ENCODE results near the gene ACP7. TPM values are rescaled to one million over a fixed set of nuclear protein-coding genes. Genes with fewer than 3 reads are reported as not detected.

ACP7 gene
- total and polyA plus RNA-seq, 2 experiments from 2014 or later, result 0.27 to 0.45 TPM

DNA sequence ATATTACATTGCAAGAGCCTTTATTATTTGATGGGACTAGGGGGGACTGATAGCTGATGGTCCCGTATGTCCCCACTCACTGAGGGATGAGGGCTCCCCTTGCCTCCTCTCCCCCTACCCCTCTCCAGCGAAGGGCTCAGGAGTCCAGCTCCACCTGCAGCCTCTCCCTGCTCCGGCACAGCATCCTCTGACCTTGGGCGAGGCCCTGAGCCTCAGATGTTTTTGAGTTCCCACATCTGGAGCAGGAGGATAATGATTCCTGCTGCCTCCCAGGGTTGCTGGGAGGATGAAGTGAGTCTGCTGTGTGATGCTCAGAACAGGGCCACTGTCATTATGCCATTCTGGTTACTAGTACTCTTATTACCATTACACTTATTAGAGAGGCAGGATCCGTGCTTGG lies 56.4 kb downstream of the ACP7 start (continued):
- TF ChIP-seq ZNF462 (CRISPR knock-in tag; IDR thresholded peaks at IDR 0.05) (no peak), ZNF331 (CRISPR knock-in tag; IDR thresholded peaks at IDR 0.05; ENCODE audit: low read depth) (no peak), ZNF114 (CRISPR knock-in tag; IDR thresholded peaks at IDR 0.05) (no peak), JUNB (IDR thresholded peaks at IDR 0.05; ENCODE audit: unreplicated experiment) (no peak)
- TF ChIP-seq, protein P1, sequence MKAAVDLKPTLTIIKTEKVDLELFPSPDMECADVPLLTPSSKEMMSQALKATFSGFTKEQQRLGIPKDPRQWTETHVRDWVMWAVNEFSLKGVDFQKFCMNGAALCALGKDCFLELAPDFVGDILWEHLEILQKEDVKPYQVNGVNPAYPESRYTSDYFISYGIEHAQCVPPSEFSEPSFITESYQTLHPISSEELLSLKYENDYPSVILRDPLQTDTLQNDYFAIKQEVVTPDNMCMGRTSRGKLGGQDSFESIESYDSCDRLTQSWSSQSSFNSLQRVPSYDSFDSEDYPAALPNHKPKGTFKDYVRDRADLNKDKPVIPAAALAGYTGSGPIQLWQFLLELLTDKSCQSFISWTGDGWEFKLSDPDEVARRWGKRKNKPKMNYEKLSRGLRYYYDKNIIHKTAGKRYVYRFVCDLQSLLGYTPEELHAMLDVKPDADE (IDR thresholded peaks at IDR 0.05), result no peak

DNA sequence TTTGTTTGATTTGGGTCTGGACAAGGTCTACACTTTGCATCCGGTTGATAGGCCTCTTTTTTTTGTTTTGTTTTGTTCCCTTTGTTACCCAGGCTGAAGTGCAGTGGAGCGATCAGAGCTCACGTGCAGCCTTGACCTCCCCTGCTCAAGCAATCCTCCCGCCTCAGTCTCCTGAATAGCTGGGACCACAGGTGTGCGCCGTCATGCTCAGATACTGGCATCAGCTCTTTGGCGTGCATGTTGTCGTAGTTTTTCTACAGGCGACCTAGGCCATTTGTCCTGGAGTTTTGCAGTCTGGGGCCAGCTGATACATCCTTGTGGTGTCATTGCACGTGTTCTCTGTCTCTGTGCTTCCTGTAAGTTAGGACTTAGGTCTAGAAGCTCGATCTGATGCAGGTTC lies 57.8 kb downstream of the ACP7 start:
- Mint-ChIP-seq H3K9me3 (no peaks in the 10 kb centered on the region), H3K36me3 (ENCODE audit: low read depth) (no peaks in the 10 kb centered on the region), H3K4me3 (no peak overlapping the region), H3K27me3 (ENCODE audit: insufficient read depth, low read depth, poor library complexity) (peaks cover 16% of the 10 kb centered on the region), H3K4me1 (peaks cover 80% of the 10 kb centered on the region), H3K27ac (no peak overlapping the region)
- no peak overlapping the region for H3K4me2 ChIP-seq
- peaks cover 10% of the 10 kb centered on the region for H4K20me1 ChIP-seq (replicated peaks; ENCODE audit: insufficient read depth)
- H3K9me2 ChIP-seq (ENCODE audit: insufficient read depth), result no peaks in the 10 kb centered on the region
- H3K27me3 ChIP-seq (ENCODE audit: insufficient read depth), result no peaks in the 10 kb centered on the region
- H3F3A ChIP-seq (replicated peaks; ENCODE audit: low read depth), result 0 out of 2 replicates have a peak, but pooled peaks cover 8% of the 10 kb centered on the region
- no peak overlapping the region for H2AFZ ChIP-seq
- H3K4me1 ChIP-seq (ENCODE audit: insufficient read depth), result peaks cover 62% of the 10 kb centered on the region
- H3K27ac ChIP-seq (ENCODE audit: low read depth), result no peak overlapping the region
- ATAC-seq (no peak), DNase-seq (ENCODE audit: low spot score) (no peak)
- no peaks in the 10 kb centered on the region for H3K36me3 ChIP-seq (ENCODE audit: insufficient read depth)
- peaks cover 88% of the 10 kb centered on the region for H3K79me2 ChIP-seq (replicated peaks; ENCODE audit: insufficient read depth)
- no peak overlapping the region for H3K4me3 ChIP-seq
- TF ChIP-seq EZH2phosphoT487 (IDR thresholded peaks at IDR 0.05; ENCODE audit: unreplicated experiment) (no peak), CREB1 (CRISPR knock-in tag; IDR thresholded peaks at IDR 0.05; ENCODE audit: low read depth) (no peak)
- TF ChIP-seq, protein P2, sequence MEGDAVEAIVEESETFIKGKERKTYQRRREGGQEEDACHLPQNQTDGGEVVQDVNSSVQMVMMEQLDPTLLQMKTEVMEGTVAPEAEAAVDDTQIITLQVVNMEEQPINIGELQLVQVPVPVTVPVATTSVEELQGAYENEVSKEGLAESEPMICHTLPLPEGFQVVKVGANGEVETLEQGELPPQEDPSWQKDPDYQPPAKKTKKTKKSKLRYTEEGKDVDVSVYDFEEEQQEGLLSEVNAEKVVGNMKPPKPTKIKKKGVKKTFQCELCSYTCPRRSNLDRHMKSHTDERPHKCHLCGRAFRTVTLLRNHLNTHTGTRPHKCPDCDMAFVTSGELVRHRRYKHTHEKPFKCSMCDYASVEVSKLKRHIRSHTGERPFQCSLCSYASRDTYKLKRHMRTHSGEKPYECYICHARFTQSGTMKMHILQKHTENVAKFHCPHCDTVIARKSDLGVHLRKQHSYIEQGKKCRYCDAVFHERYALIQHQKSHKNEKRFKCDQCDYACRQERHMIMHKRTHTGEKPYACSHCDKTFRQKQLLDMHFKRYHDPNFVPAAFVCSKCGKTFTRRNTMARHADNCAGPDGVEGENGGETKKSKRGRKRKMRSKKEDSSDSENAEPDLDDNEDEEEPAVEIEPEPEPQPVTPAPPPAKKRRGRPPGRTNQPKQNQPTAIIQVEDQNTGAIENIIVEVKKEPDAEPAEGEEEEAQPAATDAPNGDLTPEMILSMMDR (conservative IDR thresholded peaks at IDR 0.05; ENCODE audit: low read depth in 2 of 2), result no peak
